Panc1 (cell line): ENCODE results near the gene ARFGAP2. TPM values are rescaled to one million over a fixed set of nuclear protein-coding genes. Genes with fewer than 3 reads are reported as not detected.

Experiments
- ATAC-seq: fragments of 200-7000 bp; cut with Tn5 transposase; 2 replicates; pipeline ENCODE4 v1.9.1; 2020; ENCODE audit warnings: mild to moderate bottlenecking, moderate library complexity
- BruUV-seq: library from RNA; stranded (reverse); fragments of 400-500 nt; replicated peaks from 2 replicates; lab custom pipeline; 2021; lab: Mats Ljungman, UMichigan
- CTCF ChIA-PET: fragments of 300-600 bp; sonication (Branson Sonifier 250); formaldehyde crosslinking; loops from one replicate; lab custom pipeline; 2022; ENCODE audit warnings: antibody characterized with exemption; lab: Charles Lee
- POLR2A ChIA-PET: fragments of 300-600 bp; sonication (Branson Sonifier 250); formaldehyde crosslinking; loops from one replicate; lab custom pipeline; 2022; ENCODE audit warnings: antibody characterized with exemption; lab: Charles Lee
- DNase-seq: peaks from one replicate; pipeline ENCODE4 v3.0.0-alpha.2; 2010; ENCODE audit warnings: low read depth, low spot score
- H3K27ac ChIP-seq: 2 replicates; pipeline ENCODE4 v1.5.1; 2011; ENCODE audit warnings: mild to moderate bottlenecking, low read length, inconsistent platforms
- H3K27me3 ChIP-seq: fragments of 200-500 bp; sonication (Bioruptor generic); 2 replicates; pipeline ENCODE4 v1.6.0; 2014; ENCODE audit warnings: low read length, inconsistent platforms; ENCODE audit not compliant: control insufficient read depth, insufficient read depth
- H3K36me3 ChIP-seq: fragments of 200-500 bp; sonication (Bioruptor generic); 2 replicates; pipeline ENCODE4 v1.5.1; 2014; ENCODE audit warnings: inconsistent platforms, mild to moderate bottlenecking, low read length, moderate library complexity; ENCODE audit not compliant: control insufficient read depth, insufficient read depth
- H3K4me1 ChIP-seq: 2 replicates; pipeline ENCODE4 v1.5.1; 2011; ENCODE audit warnings: inconsistent platforms, mild to moderate bottlenecking, low read length, moderate library complexity; ENCODE audit not compliant: control insufficient read depth, insufficient read depth
- H3K4me3 ChIP-seq, 2 experiments: 2 replicates each; pipeline ENCODE4 v1.5.1; 2011 to 2012; ENCODE audit warnings: low read depth in 2 of 2, low read length in 2 of 2, mild to moderate bottlenecking in 2 of 2, inconsistent platforms in 1 of 2, moderate library complexity in 1 of 2
- H3K9me3 ChIP-seq: fragments of 200-500 bp; sonication (Bioruptor generic); 2 replicates; pipeline ENCODE4 v1.5.1; 2014; ENCODE audit warnings: low read depth, mild to moderate bottlenecking, inconsistent platforms, low read length, moderate library complexity; ENCODE audit not compliant: control insufficient read depth, insufficient read depth
- POLR2AphosphoS5 ChIP-seq: IDR thresholded peaks from 2 replicates; pipeline ENCODE4 v1.6.1; 2012; ENCODE audit warnings: mild to moderate bottlenecking, low read depth, low read length, moderate library complexity
- SIN3A ChIP-seq: IDR thresholded peaks from 2 replicates; pipeline ENCODE4 v1.6.1; 2012; ENCODE audit warnings: low read depth, mild to moderate bottlenecking, low read length, moderate library complexity, borderline replicate concordance; ENCODE audit not compliant: insufficient read depth
- TCF7L2 ChIP-seq: IDR thresholded peaks from 2 replicates; pipeline ENCODE4 v1.6.1; 2011; ENCODE audit warnings: mild to moderate bottlenecking, low read depth, low read length, inconsistent platforms
- in situ Hi-C: cut with HindIII; loops from 2 replicates; pipeline ENCODE4 v1.10.0; 2016; ENCODE audit warnings: low sequenced_read_pairs, low pct_unique_long_range_greater_than_20kb
- intact Hi-C: fragments of 100-400 bp; cut with micrococcal nuclease; formaldehyde crosslinking; loops from one replicate; pipeline ENCODE4 v1.10.0; 2022; ENCODE audit not compliant: unreplicated experiment
- total RNA-seq: library from RNA; stranded (reverse); gene quantifications from one replicate; pipeline ENCODE4 v1.2.1, GENCODE V29; 2021; ENCODE audit not compliant: unreplicated experiment
- TF ChIP-seq, protein P1 (sequence below): fragments of 450-650 bp; IDR thresholded peaks from 2 replicates; pipeline ENCODE4 v1.5.1; 2017; ENCODE audit warnings: mild to moderate bottlenecking
- TF ChIP-seq, protein P2 (sequence below), 2 experiments: IDR thresholded peaks; 2 replicates each; pipeline ENCODE4 v1.6.1; 2011 to 2012; ENCODE audit warnings: low read depth in 2 of 2, control low read depth in 1 of 2, low read length in 1 of 2, mild to moderate bottlenecking in 1 of 2, moderate library complexity in 1 of 2; ENCODE audit not compliant: insufficient read depth in 1 of 2

Gene ARFGAP2
- total RNA-seq, 1 experiment from 2014 or later: 61.4 TPM

DNA sequence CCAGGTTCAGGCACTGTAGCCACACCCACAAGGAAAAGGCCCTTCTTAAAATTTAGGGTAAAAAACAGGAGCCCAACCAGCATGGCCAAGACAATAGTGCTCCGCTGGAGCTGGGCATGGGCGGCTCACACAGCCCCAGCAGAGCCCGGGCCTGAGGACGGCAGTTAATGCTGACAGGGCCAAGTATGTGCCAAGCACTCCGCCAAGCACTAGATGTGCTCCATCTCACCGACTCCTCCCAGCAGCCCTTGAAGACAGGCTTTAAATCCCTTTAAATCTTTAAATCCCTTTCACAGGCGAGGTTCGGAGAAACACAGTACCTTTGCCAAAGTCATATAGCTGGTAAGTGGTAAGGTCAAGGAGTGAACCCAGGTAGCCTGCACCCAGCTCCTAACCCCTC, 4.8 kb downstream of the ARFGAP2 start:
- Histone ChIP-seq H3K36me3 (peaks cover 15% of the 10 kb centered on the region), H3K27me3 (no peaks in the 10 kb centered on the region), H3K27ac (no peak overlapping the region), H3K4me3 (no peak overlapping the region), H3K4me1 (peaks cover 7% of the 10 kb centered on the region), H3K9me3 (no peaks in the 10 kb centered on the region)
- TF ChIP-seq SIN3A: no peak
- TF ChIP-seq POLR2AphosphoS5: no peak
- TF ChIP-seq, protein P1, sequence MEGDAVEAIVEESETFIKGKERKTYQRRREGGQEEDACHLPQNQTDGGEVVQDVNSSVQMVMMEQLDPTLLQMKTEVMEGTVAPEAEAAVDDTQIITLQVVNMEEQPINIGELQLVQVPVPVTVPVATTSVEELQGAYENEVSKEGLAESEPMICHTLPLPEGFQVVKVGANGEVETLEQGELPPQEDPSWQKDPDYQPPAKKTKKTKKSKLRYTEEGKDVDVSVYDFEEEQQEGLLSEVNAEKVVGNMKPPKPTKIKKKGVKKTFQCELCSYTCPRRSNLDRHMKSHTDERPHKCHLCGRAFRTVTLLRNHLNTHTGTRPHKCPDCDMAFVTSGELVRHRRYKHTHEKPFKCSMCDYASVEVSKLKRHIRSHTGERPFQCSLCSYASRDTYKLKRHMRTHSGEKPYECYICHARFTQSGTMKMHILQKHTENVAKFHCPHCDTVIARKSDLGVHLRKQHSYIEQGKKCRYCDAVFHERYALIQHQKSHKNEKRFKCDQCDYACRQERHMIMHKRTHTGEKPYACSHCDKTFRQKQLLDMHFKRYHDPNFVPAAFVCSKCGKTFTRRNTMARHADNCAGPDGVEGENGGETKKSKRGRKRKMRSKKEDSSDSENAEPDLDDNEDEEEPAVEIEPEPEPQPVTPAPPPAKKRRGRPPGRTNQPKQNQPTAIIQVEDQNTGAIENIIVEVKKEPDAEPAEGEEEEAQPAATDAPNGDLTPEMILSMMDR: no peak
- TF ChIP-seq, protein P2, sequence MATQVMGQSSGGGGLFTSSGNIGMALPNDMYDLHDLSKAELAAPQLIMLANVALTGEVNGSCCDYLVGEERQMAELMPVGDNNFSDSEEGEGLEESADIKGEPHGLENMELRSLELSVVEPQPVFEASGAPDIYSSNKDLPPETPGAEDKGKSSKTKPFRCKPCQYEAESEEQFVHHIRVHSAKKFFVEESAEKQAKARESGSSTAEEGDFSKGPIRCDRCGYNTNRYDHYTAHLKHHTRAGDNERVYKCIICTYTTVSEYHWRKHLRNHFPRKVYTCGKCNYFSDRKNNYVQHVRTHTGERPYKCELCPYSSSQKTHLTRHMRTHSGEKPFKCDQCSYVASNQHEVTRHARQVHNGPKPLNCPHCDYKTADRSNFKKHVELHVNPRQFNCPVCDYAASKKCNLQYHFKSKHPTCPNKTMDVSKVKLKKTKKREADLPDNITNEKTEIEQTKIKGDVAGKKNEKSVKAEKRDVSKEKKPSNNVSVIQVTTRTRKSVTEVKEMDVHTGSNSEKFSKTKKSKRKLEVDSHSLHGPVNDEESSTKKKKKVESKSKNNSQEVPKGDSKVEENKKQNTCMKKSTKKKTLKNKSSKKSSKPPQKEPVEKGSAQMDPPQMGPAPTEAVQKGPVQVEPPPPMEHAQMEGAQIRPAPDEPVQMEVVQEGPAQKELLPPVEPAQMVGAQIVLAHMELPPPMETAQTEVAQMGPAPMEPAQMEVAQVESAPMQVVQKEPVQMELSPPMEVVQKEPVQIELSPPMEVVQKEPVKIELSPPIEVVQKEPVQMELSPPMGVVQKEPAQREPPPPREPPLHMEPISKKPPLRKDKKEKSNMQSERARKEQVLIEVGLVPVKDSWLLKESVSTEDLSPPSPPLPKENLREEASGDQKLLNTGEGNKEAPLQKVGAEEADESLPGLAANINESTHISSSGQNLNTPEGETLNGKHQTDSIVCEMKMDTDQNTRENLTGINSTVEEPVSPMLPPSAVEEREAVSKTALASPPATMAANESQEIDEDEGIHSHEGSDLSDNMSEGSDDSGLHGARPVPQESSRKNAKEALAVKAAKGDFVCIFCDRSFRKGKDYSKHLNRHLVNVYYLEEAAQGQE (IDR thresholded peaks at IDR 0.05; ENCODE audit: insufficient read depth in 1 of 2, low read depth in 2 of 2, low read length in 1 of 2): no peak
- no peak for TF ChIP-seq TCF7L2
- ChIA-PET POLR2A (interaction anchor here (0.6 to 1.1 kb wide), 2 partner anchors 9 to 12 kb away, joined by 3 to 12 read pairs; no protein-coding TSS in a partner anchor), CTCF (interaction anchor here (0.6 to 1.3 kb wide), 2 partner anchors 88 to 181 kb away, joined by 3 read pairs; no protein-coding TSS in a partner anchor)
- in situ Hi-C loops (no loop called here), intact Hi-C loops (loop anchor here (10.0 kb wide), 2 partner anchors 83 to 183 kb away; partner anchors contain the start of genes MYBPC3 and NR1H3)
- ATAC-seq: no peak
- BruUV-seq: no TSS peak
- DNase-seq: no peak

DNA sequence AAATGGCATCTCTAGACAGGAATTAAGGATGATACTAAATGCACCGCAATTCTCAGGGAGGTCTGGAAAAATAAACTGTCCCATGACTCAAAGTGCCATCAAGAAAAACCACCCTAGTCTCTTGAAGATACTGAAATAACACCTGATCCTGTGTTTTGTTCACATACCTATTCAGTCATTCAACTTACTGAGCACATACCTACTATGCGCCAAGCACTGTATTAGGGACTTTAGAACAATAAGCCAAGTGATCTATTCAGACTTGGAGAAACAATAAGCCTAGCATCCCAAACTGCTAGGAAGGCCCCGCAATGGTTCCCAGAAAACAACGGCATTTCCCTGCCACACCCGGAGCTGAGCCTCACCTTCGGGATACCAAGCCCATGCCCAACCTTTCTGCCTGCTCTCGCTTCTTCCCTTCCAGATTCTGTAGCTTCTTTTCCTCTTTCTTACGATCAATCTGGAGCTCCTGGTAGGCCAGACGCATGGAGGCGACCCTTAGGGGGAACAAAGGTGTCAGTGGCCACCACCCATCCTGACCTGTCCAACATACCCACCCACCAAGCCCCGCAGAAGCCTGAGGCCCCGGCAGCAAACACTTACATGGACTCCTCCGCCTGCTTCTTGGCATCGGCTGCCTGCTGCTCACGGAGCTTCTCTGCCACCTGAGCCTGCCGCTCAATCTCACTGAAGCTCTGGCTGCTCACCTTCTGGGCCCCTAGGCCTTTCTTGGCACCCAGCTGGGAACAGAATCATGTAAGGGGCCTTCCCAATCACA, 5.4 kb downstream of the ARFGAP2 start:
- ATAC-seq: no peak
- no peak for DNase-seq
- POLR2A ChIA-PET: no interaction called here
- TF ChIP-seq, protein P2 (IDR thresholded peaks at IDR 0.05; ENCODE audit: insufficient read depth in 1 of 2, low read depth in 2 of 2, low read length in 1 of 2): no peak
- TF ChIP-seq, protein P1: no peak
- TF ChIP-seq SIN3A (no peak), TCF7L2 (no peak), POLR2AphosphoS5 (no peak)
- no peaks in the 10 kb centered on the region for H3K27me3 ChIP-seq
- no peak overlapping the region for H3K4me3 ChIP-seq
- H3K27ac ChIP-seq: no peak overlapping the region
- H3K36me3 ChIP-seq: peaks cover 17% of the 10 kb centered on the region
- in situ Hi-C loops (no loop called here), intact Hi-C loops (loop anchor here (10.0 kb wide), 2 partner anchors 84 to 184 kb away; partner anchors contain the start of genes MYBPC3 and NR1H3)
- no TSS peak for BruUV-seq
- H3K9me3 ChIP-seq: no peaks in the 10 kb centered on the region
- H3K4me1 ChIP-seq: peaks cover 7% of the 10 kb centered on the region
- CTCF ChIA-PET: no interaction called here
